BJ (cell line): ENCODE results near the gene PLCD1. TPM values are rescaled to one million over a fixed set of nuclear protein-coding genes. Genes with fewer than 3 reads are reported as not detected.
"Not testable (repeated sequence)": the region's sequence is repeated elsewhere in the genome, so short reads cannot be mapped to it uniquely, and the experiment has no call there.

ENCODE experiments used
- CTCF ChIA-PET: fragments of 350-600 bp; formaldehyde crosslinking; extraction: SDS; loops from one replicate; lab custom pipeline; 2021; ENCODE audit warnings: antibody characterized with exemption, inconsistent platforms; lab: Yijun Ruan, JAX
- POLR2A ChIA-PET: fragments of 300-600 bp; sonication (Branson Sonifier 250); formaldehyde crosslinking; extraction: SDS; loops from one replicate; lab custom pipeline; 2021; ENCODE audit warnings: antibody characterized with exemption; lab: Charles Lee
- DNase-seq: peaks from one replicate; pipeline ENCODE4 v3.0.0-alpha.2; 2011; ENCODE audit warnings: low read depth
- H3K27me3 ChIP-seq: 2 replicates; pipeline ENCODE4 v1.6.0; 2011; ENCODE audit warnings: low read length; ENCODE audit not compliant: control insufficient read depth, insufficient read depth
- H3K36me3 ChIP-seq: 2 replicates; pipeline ENCODE4 v1.5.1; 2011; ENCODE audit warnings: low read length; ENCODE audit not compliant: control insufficient read depth, insufficient read depth
- H3K4me3 ChIP-seq: 2 replicates; pipeline ENCODE4 v1.5.1; 2011; ENCODE audit warnings: low read depth, mild to moderate bottlenecking, control low read depth, low read length
- polyA plus RNA-seq: library from polyadenylated mRNA; depleted of rRNA; stranded (reverse); fragments of >200 nt; gene quantifications from 2 replicates; pipeline ENCODE4 v1.2.3, GENCODE V29; 2011
- TF ChIP-seq, protein P1 (sequence below): IDR thresholded peaks from 2 replicates; pipeline ENCODE4 v1.5.1; 2011; ENCODE audit warnings: low read depth, mild to moderate bottlenecking, control low read depth, inconsistent platforms, low read length, moderate library complexity; ENCODE audit not compliant: insufficient read depth

Gene PLCD1
- polyA plus RNA-seq, 1 experiment, result 12.3 TPM

DNA sequence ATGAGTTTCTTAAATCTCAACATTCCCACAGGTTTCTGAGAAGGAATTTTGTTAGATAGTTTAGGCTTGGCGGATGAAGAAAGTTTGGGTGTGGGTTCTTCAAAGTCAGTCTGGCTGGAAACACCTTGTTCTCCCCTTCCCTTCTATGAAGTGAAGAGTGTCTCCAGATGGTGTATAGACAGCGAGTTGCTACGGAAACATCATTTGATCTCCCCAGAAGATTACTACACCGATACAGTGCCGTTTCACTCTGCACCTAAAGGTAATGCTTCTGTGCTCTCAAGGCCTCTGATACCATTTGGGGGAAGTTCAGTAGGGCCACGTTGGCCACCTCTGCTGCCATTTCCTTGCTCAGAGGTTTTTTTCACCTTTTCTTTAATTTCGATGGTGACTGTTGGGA is 30.1 kb upstream of the PLCD1 start:
- DNase-seq, result no peak
- CTCF ChIA-PET, result no interaction called here
- POLR2A ChIA-PET, result no interaction called here
- Histone ChIP-seq H3K4me3 (no peak overlapping the region), H3K36me3 (no peaks in the 10 kb centered on the region), H3K27me3 (peaks cover 3% of the 10 kb centered on the region)
- TF ChIP-seq, protein P1, sequence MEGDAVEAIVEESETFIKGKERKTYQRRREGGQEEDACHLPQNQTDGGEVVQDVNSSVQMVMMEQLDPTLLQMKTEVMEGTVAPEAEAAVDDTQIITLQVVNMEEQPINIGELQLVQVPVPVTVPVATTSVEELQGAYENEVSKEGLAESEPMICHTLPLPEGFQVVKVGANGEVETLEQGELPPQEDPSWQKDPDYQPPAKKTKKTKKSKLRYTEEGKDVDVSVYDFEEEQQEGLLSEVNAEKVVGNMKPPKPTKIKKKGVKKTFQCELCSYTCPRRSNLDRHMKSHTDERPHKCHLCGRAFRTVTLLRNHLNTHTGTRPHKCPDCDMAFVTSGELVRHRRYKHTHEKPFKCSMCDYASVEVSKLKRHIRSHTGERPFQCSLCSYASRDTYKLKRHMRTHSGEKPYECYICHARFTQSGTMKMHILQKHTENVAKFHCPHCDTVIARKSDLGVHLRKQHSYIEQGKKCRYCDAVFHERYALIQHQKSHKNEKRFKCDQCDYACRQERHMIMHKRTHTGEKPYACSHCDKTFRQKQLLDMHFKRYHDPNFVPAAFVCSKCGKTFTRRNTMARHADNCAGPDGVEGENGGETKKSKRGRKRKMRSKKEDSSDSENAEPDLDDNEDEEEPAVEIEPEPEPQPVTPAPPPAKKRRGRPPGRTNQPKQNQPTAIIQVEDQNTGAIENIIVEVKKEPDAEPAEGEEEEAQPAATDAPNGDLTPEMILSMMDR, result no peak

DNA sequence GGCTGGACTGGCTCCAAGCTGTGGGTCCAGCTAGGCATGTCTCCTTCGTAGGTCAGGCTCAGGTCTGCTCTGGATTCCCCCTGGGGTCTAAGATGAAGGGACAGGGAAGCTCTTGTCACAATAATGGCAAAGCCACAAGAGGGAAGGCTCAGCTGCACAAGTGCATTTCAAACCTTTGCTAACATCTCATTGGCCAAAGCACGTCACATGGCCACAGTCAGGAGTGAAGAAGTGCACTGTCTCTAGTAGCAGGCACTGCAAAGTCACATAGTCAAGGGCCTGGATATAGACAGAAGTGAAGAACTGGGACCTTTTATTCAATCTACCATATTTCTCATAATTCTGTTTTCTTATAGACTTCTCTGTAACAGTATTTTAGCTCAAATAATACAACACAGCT is 29.7 kb upstream of the PLCD1 start:
- ChIA-PET CTCF (no interaction called here), POLR2A (no interaction called here)
- Histone ChIP-seq H3K4me3 (no peak overlapping the region), H3K27me3 (peaks cover 3% of the 10 kb centered on the region), H3K36me3 (no peaks in the 10 kb centered on the region)
- TF ChIP-seq, protein P1, result no peak
- DNase-seq, result no peak

DNA sequence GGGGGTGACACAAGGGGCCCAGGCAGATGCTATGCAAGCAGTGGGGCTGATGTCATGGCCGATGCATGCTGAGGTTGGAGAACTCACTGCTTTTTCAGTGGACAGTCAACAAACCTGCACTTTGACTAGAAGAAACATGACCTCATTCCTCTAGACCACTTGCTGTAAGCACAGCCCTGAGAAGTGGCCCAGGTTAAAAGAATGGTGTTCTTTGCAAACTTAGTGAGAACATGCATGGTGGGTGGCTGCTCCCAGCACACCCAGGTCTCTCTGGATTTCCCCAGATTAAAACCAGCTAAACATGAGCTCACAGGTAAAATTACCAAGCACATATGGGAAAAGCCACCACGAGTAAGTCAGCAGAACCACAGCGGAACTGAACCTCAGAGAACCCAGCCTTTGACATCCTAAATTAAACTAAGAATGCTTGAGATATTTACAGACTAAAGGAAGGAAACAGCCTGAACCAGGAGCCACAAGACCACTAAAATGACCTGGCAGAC is 25.1 kb upstream of the PLCD1 start:
- TF ChIP-seq, protein P1, result no peak
- no peak for DNase-seq
- CTCF ChIA-PET, result no interaction called here

DNA sequence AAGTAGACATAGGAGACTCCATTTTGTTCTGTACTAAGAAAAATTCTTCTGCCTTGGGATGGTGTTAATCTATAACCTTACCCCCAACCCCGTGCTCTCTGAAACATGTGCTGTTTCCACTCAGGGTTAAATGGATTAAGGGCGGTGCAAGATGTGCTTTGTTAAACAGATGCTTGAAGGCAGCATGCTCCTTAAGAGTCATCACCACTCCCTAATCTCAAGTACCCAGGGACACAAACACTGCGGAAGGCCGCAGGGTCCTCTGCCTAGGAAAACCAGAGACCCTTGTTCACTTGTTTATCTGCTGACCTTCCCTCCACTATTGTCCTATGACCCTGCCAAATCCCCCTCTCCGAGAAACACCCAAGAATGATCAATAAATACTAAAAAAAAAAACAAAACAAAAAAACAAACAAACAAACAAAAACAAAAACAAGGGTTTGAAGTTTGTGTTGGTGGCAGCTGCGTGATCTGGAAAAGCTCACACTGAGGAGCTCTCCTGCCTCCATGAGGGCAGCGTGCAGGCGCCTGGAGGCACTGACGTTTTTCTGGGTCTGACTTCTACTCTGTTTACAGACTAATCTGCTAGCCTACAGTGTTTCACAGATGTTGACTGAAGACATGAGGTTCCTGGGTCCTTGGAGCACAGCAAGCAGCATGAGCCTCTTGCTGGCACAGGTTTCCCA is 24.5 kb upstream of the PLCD1 start:
- DNase-seq, H3K4me3 ChIP-seq, H3K36me3 ChIP-seq, CTCF ChIA-PET, POLR2A ChIA-PET, H3K27me3 ChIP-seq: not testable (repeated sequence)

More for the DNA sequence above, 25.1 kb upstream of the PLCD1 start:
- no peak overlapping the region for H3K4me3 ChIP-seq
- POLR2A ChIA-PET, result no interaction called here
- peaks cover 3% of the 10 kb centered on the region for H3K27me3 ChIP-seq
- H3K36me3 ChIP-seq, result no peaks in the 10 kb centered on the region

DNA sequence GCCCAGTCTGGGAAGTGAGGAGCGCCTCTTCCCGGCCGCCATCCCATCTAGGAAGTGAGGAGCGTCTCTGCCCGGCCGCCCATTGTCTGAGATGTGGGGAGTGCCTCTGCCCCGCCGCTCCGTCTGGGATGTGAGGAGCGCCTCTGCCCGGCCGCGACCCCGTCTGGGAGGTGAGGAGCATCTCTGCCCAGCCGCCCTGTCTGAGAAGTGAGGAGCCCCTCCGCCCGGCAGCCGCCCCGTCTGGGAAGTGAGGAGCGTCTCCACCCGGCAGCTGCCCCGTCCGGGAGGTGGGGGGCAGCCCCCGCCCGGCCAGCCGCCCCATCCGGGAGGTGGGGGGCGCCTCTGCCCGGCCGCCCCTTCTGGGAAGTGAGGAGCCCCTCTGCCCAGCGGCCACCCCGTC is 23.8 kb upstream of the PLCD1 start:
- DNase-seq, POLR2A ChIA-PET, CTCF ChIA-PET, H3K36me3 ChIP-seq, H3K27me3 ChIP-seq, H3K4me3 ChIP-seq: not testable (repeated sequence)

DNA sequence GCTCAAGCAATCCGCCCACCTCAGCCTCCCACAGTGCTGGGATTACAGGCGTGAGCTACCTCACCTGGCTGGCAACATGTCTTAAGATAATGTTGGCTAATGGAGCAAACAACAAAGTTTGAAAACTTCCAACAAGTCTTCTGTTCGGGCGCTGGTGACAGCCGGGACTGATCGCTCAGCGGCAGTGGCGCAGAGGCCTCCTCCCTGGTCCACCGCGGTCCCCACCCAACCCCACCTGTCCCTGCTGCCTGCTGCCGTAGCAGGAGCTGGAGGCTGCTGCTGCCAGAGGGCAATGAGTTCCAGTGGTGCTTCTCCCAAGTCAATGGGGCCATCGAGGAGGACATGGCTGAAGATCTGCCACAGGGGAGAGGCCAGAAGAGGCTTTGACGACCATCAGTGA is 21.7 kb upstream of the PLCD1 start:
- ChIA-PET CTCF (interaction anchor here (0.5 kb wide), 1 partner anchor 1770 kb away, joined by 3 read pairs; no protein-coding TSS in a partner anchor), POLR2A (no interaction called here)
- peaks cover 3% of the 10 kb centered on the region for H3K27me3 ChIP-seq
- H3K36me3 ChIP-seq, result no peaks in the 10 kb centered on the region
- no peak for DNase-seq
- H3K4me3 ChIP-seq, result no peak overlapping the region
- TF ChIP-seq, protein P1, result no peak
